Measurements from ENCODE around the gene C19orf25. TPM values are rescaled to one million over a fixed set of nuclear protein-coding genes. Genes with fewer than 3 reads are reported as not detected.

C19orf25 gene
- polyA plus RNA-seq, 1 of the 3 experiments (the other 2 are of a cell fraction) = 25.3 TPM

DNA sequence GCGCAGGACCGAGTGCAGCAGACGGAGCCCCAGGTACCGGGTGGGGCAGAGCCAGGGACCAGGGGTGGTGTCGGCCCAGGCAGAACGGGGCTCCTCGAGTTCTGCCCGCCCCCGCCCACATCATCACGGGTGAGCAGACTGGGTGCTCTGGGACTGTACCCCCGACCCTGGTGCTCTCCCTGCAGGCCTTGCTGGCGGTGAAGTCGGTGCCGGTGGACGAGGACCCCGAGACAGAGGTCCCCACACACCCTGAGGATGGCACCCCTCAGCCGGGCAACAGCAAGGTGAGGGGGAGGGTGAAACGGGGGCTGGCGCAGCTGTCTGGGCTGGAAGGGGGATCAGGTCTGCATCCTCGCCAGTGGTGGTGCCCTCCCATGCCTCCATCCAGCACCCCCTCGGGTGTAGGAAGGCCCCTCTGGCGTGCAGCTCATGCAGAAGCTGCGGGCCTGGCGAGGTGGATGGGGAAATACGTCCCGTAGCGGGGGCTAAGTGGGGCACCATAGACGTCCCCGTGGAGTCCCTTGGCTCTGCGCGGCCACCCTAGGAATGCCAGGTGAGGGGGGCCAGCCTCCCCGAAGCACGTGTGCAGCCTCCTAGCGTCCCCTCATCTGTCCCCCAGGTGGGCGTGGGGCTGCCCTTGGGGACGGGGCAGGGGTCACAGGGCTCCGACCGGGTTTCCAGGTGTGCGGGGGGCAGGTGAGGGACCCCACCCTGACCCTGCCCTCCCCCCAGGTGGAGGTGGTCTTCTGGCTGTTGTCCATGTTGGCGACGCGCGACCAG is 22.7 kb downstream of the C19orf25 start:
- H3K9me2 ChIP-seq = no peaks in the 10 kb centered on the region
- peaks cover 11% of the 10 kb centered on the region; the same call in 1 of the 2 replicates for H4K20me1 ChIP-seq (ENCODE audit: insufficient read depth)
- H3K9ac ChIP-seq = no peak overlapping the region
- H3K79me2 ChIP-seq (ENCODE audit: insufficient read depth) = no peaks in the 10 kb centered on the region
- H3F3A ChIP-seq (replicated peaks; ENCODE audit: insufficient read depth) = peaks cover 9% of the 10 kb centered on the region
- H3K27ac ChIP-seq (ENCODE audit: low read depth in 2 of 2, low read length in 1 of 2) = no peak overlapping the region
- CTCF ChIA-PET = interaction anchor here (0.6 to 3.5 kb wide), 2 partner anchors 11 to 607 kb away, joined by 3 to 16 read pairs; no protein-coding TSS in a partner anchor
- POLR2A ChIA-PET = interaction anchor here (0.6 to 2.7 kb wide), 4 partner anchors 16 to 187 kb away, joined by 3 to 10 read pairs (median 8); partner anchors contain the start of genes CIRBP and REEP6
- no peak for DNase-seq
- WGBS (ENCODE audit: low lambda C conversion rate) = 94% methylated on average over 23 of the region's 43 CpGs
- no peaks in the 10 kb centered on the region for H3K27me3 ChIP-seq (ENCODE audit: insufficient read depth)
- H3K36me3 ChIP-seq (replicated peaks in 1 of 2; ENCODE audit: control insufficient read depth in 1 of 2, insufficient read depth in 2 of 2, low read length in 1 of 2) = peaks cover 4 to 7% of the 10 kb centered on the region in 2 experiments
- no peaks in the 10 kb centered on the region for H3K9me3 ChIP-seq
- TF ChIP-seq, protein P1, sequence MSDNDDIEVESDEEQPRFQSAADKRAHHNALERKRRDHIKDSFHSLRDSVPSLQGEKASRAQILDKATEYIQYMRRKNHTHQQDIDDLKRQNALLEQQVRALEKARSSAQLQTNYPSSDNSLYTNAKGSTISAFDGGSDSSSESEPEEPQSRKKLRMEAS (IDR thresholded peaks at IDR 0.05; ENCODE audit: low read depth) = no peak
- H3K4me3 ChIP-seq (ENCODE audit: low read depth in 2 of 2, low read length in 1 of 2) = no peak overlapping the region
- no peak overlapping the region for H3K4me2 ChIP-seq
- no peak overlapping the region for H2AFZ ChIP-seq (ENCODE audit: low read depth)
- H3K4me1 ChIP-seq (ENCODE audit: control insufficient read depth in 1 of 2, insufficient read depth in 2 of 2, low read depth in 1 of 2, low read length in 1 of 2) = peaks cover 0 to 18% of the 10 kb centered on the region in 2 experiments; a peak in 1 of 4 replicates

DNA sequence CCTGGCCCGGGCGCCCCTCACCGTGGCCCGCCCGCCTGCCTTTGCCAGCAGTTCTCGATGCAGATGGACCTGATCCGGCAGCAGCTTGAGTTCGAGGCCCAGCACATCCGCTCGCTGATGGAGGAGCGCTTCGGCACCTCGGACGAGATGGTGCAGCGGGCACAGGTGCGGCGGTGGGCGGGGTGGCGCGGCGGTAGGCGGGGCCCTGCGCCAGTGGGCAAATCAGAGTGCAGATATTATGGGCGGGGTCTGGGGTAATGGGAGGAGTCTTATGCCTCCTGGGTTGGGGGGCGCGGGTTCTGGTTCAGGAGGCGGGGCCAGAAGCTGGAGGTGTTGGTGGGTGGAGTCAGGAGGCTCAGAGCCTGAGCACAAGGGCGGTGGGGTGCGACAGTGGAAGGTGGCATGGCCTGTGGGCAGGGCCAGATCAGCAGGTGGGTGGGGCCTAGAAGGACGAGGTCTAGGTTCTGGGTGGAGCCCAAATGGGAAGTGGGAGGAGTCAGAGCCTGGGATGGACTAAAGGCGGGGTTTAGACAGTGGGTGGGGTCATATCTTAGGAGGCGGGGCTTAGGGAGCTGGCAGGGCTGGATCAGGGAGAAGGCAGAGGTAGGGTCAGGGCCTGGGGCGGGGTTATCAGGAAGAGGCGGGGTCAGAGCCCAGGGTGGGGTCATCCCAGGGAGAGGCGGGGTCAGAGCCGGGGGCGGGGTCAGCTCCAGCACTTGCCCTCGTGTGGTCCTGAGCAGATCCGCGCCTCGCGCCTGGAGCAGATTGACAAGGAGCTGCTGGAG is 23.5 kb downstream of the C19orf25 start:
- H3K9me2 ChIP-seq = no peaks in the 10 kb centered on the region
- ChIA-PET POLR2A (interaction anchor here (0.6 to 2.7 kb wide), 4 partner anchors 16 to 186 kb away, joined by 3 to 10 read pairs (median 8); partner anchors contain the start of genes CIRBP and REEP6), CTCF (interaction anchor here (0.6 to 3.5 kb wide), 2 partner anchors 11 to 608 kb away, joined by 3 to 16 read pairs; no protein-coding TSS in a partner anchor)
- H3K4me1 ChIP-seq (ENCODE audit: control insufficient read depth in 1 of 2, insufficient read depth in 2 of 2, low read depth in 1 of 2, low read length in 1 of 2) = peaks cover 0 to 26% of the 10 kb centered on the region in 2 experiments; a peak in 1 of 4 replicates
- H4K20me1 ChIP-seq (ENCODE audit: insufficient read depth) = peaks cover 18% of the 10 kb centered on the region; the same call in 1 of the 2 replicates
- no peak overlapping the region for H2AFZ ChIP-seq (ENCODE audit: low read depth)
- whole genome bisulfite sequencing (ENCODE audit: low lambda C conversion rate) = 84% methylated on average over 21 of the region's 42 CpGs
- peaks cover 2% of the 10 kb centered on the region in 2 experiments for H3K36me3 ChIP-seq (replicated peaks in 1 of 2; ENCODE audit: control insufficient read depth in 1 of 2, insufficient read depth in 2 of 2, low read length in 1 of 2)
- peaks cover 9% of the 10 kb centered on the region for H3F3A ChIP-seq (replicated peaks; ENCODE audit: insufficient read depth)
- H3K79me2 ChIP-seq (ENCODE audit: insufficient read depth) = no peaks in the 10 kb centered on the region
- DNase-seq = peak; percentile 94
- no peaks in the 10 kb centered on the region for H3K9me3 ChIP-seq
- no peak for TF ChIP-seq POLR2AphosphoS5 (IDR thresholded peaks at IDR 0.05; ENCODE audit: low read depth, low read length)
- TF ChIP-seq RXRA (IDR thresholded peaks at IDR 0.05; ENCODE audit: borderline replicate concordance, low read depth) = no peak
- no peak for TF ChIP-seq FOSL2 (IDR thresholded peaks at IDR 0.05; ENCODE audit: borderline replicate concordance, low read depth)
- TF ChIP-seq TAF1 (IDR thresholded peaks at IDR 0.05; ENCODE audit: borderline replicate concordance, low read depth, low read length) = no peak
- TF ChIP-seq CHD2 (IDR thresholded peaks at IDR 0.05; ENCODE audit: low read length, partially characterized antibody) = no peak
- no peak for TF ChIP-seq TCF12 (IDR thresholded peaks at IDR 0.05)
- TF ChIP-seq, protein P1 (IDR thresholded peaks at IDR 0.05; ENCODE audit: low read depth) = no peak
- no peak for TF ChIP-seq MEF2A (IDR thresholded peaks at IDR 0.05; ENCODE audit: borderline replicate concordance, low read depth)
- TF ChIP-seq, protein P2, sequence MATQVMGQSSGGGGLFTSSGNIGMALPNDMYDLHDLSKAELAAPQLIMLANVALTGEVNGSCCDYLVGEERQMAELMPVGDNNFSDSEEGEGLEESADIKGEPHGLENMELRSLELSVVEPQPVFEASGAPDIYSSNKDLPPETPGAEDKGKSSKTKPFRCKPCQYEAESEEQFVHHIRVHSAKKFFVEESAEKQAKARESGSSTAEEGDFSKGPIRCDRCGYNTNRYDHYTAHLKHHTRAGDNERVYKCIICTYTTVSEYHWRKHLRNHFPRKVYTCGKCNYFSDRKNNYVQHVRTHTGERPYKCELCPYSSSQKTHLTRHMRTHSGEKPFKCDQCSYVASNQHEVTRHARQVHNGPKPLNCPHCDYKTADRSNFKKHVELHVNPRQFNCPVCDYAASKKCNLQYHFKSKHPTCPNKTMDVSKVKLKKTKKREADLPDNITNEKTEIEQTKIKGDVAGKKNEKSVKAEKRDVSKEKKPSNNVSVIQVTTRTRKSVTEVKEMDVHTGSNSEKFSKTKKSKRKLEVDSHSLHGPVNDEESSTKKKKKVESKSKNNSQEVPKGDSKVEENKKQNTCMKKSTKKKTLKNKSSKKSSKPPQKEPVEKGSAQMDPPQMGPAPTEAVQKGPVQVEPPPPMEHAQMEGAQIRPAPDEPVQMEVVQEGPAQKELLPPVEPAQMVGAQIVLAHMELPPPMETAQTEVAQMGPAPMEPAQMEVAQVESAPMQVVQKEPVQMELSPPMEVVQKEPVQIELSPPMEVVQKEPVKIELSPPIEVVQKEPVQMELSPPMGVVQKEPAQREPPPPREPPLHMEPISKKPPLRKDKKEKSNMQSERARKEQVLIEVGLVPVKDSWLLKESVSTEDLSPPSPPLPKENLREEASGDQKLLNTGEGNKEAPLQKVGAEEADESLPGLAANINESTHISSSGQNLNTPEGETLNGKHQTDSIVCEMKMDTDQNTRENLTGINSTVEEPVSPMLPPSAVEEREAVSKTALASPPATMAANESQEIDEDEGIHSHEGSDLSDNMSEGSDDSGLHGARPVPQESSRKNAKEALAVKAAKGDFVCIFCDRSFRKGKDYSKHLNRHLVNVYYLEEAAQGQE (IDR thresholded peaks at IDR 0.05; ENCODE audit: low read depth, low read length) = no peak
- no peak overlapping the region for H3K9ac ChIP-seq
- H3K4me2 ChIP-seq = no peak overlapping the region
- H3K4me3 ChIP-seq (ENCODE audit: low read depth in 2 of 2, low read length in 1 of 2) = no peak overlapping the region
- no peaks in the 10 kb centered on the region for H3K27me3 ChIP-seq (ENCODE audit: insufficient read depth)
- H3K27ac ChIP-seq (ENCODE audit: low read depth in 2 of 2, low read length in 1 of 2) = no peak overlapping the region; a peak in 1 of 4 replicates

Data from SK-N-SH (cell line).